Spleen (tissue), 11 donors: ENCODE measurements around the gene ACTMAP. TPM values are rescaled to one million over a fixed set of nuclear protein-coding genes. Genes with fewer than 3 reads are reported as not detected.

Experiments
- DNase-seq: peaks from one replicate; pipeline ENCODE4 v3.0.0-alpha.2; 2020
- H3K27ac ChIP-seq, 8 donors: fragments of 200-600 bp; sonication (generic) in 7 of 8; 1 replicate in 4 of 8; 2 replicates in 4 of 8; pipeline versions ENCODE4 v1.5.0 to v1.8.0; 2016 to 2021; ENCODE audit warnings: inconsistent platforms in 4 of 8, mild to moderate bottlenecking in 4 of 8, moderate library complexity in 1 of 8
- H3K27me3 ChIP-seq, 7 donors: fragments of 200-600 bp; sonication (generic) in 6 of 7; replicated peaks in 1 of 7; 1 replicate in 4 of 7; 2 replicates in 3 of 7; pipeline versions ENCODE4 v1.5.0 to v1.8.0; 2016 to 2021; ENCODE audit warnings: inconsistent platforms in 3 of 7, mild to moderate bottlenecking in 1 of 7
- H3K36me3 ChIP-seq, 6 donors: fragments of 200-600 bp; sonication (generic) in 5 of 6; 1 replicate in 4 of 6; 2 replicates in 2 of 6; pipeline versions ENCODE4 v1.5.0 to v1.8.0; 2016 to 2021; ENCODE audit warnings: inconsistent platforms in 2 of 6
- H3K4me1 ChIP-seq, 6 donors: fragments of 200-600 bp; sonication (generic) in 5 of 6; 1 replicate in 3 of 6; 2 replicates in 3 of 6; pipeline versions ENCODE4 v1.5.0 to v1.8.0; 2016 to 2021; ENCODE audit warnings: inconsistent platforms in 3 of 6
- H3K4me3 ChIP-seq, 8 donors: fragments of 200-600 bp; sonication (generic) in 7 of 8; 1 replicate in 4 of 8; 2 replicates in 4 of 8; pipeline versions ENCODE4 v1.5.0 to v1.8.0; 2016 to 2021; ENCODE audit warnings: inconsistent platforms in 4 of 8, mild to moderate bottlenecking in 4 of 8, moderate library complexity in 2 of 8
- H3K9me3 ChIP-seq, 8 donors: fragments of 200-600 bp; sonication (generic) in 7 of 8; 1 replicate in 4 of 8; 2 replicates in 4 of 8; pipeline versions ENCODE4 v1.5.0 to v1.8.0; 2016 to 2021; ENCODE audit warnings: inconsistent platforms in 4 of 8
- CTCF ChIP-seq, 11 experiments: fragments of 200-600 bp in 7 of 11; fragments of 450-650 bp in 4 of 11; sonication (generic) in 4 of 11; IDR thresholded peaks in 8 of 11; conservative IDR thresholded peaks in 3 of 11; 1 replicate in 7 of 11; 2 replicates in 4 of 11; pipeline versions ENCODE4 v1.4.0 to v1.8.0; 2016 to 2021; ENCODE audit warnings: antibody characterized with exemption in 11 of 11, inconsistent platforms in 4 of 11, mild to moderate bottlenecking in 1 of 11
- POLR2A ChIP-seq, 3 donors: fragments of 450-650 bp; IDR thresholded peaks; one replicate each; pipeline ENCODE4 v1.5.1; 2017; ENCODE audit warnings: antibody characterized with exemption in 3 of 3, mild to moderate bottlenecking in 1 of 3
- POLR2AphosphoS5 ChIP-seq, 3 donors: sonication (generic); formaldehyde crosslinking; IDR thresholded peaks; one replicate each; pipeline ENCODE4 v1.5.1; 2017; ENCODE audit warnings: antibody characterized with exemption in 3 of 3
- WGBS, 5 donors: extraction: QIAGEN DNeasy Blood & Tissue Kit in 3 of 5; methylation state at CpG; one replicate each; pipeline versions ENCODE4 v1.1.5 to v1.1.7; 2013 to 2018; 5-methylcytosine and 5-hydroxymethylcytosine counted together
- intact Hi-C: fragments of 100-400 bp; cut with DNase I; formaldehyde crosslinking; loops from one replicate; pipeline ENCODE4 v1.15.0; 2023; ENCODE audit warnings: low total_unique reads
- polyA plus RNA-seq, 3 donors: library from polyadenylated mRNA; stranded (reverse); fragments of 200-250 nt; gene quantifications; one replicate each; pipeline ENCODE4 v1.2.1, GENCODE V29; 2013
- total RNA-seq, 7 donors: library from RNA; depleted of rRNA in 3 of 7; stranded (reverse); fragments of >200 nt in 3 of 7; fragmentation: NEBNext Ultra II Directional in 4 of 7; extraction: Animal tissue kit (Norgen Biotek cat#: 25700) in 4 of 7; gene quantifications; one replicate each; pipeline versions ENCODE4 v1.1.0 to v1.2.1, GENCODE V29; 2016 to 2021
- donor health status: healthy with polysubstance abuse.
- donor health status: DM: no; HTN: no; CAD: no; lungs with moderate emphysema.
- donor health status: DM: no; HTN: no; CAD: no.
- donor health status: Bipolar disorder and iron deficiency.
- donor health status: healthy.
- donor health status: DM: no; HTN: no; CAD: no.
- donor health status: DM: yes; HTN: yes; CAD: no.

ACTMAP gene
- total and polyA plus RNA-seq, 10 donors, result 5.2 to 16.2 (median 8.3) TPM

GRCh38 chr19:40741527-40742390 is 8.5 kb downstream of the ACTMAP start:
- peaks cover 0 to 69% (median 39%) of the 10 kb centered on the region in 6 donors for H3K36me3 ChIP-seq
- TF ChIP-seq CTCF (IDR thresholded peaks at IDR 0.05 in 8 of 11, conservative IDR thresholded peaks at IDR 0.05 in 3 of 11), result no peak
- no peaks in the 10 kb centered on the region for H3K9me3 ChIP-seq
- DNase-seq, result no peak
- whole genome bisulfite sequencing, 5 donors, result 80 to 89% (median 87%) methylated on average over 9 to 10 of the region's 10 CpGs
- H3K4me3 ChIP-seq, result no peak overlapping the region
- intact Hi-C loops, result no loop called here
- H3K27me3 ChIP-seq, result no peaks in the 10 kb centered on the region
- peaks cover 0 to 23% (median 13%) of the 10 kb centered on the region in 6 donors for H3K4me1 ChIP-seq
- peak overlapping the region in 2 of 8 donors; percentile 2 to 18 for H3K27ac ChIP-seq

- intact Hi-C loops, result no loop called here
- Histone ChIP-seq H3K9me3 (no peaks in the 10 kb centered on the region), H3K36me3 (peaks cover 0 to 79% (median 46%) of the 10 kb centered on the region in 6 donors), H3K4me3 (no peak overlapping the region), H3K27ac (no peak overlapping the region), H3K4me1 (peaks cover 0 to 18% (median 12%) of the 10 kb centered on the region in 6 donors), H3K27me3 (no peaks in the 10 kb centered on the region)
- TF ChIP-seq POLR2A (IDR thresholded peaks at IDR 0.05), result no peak
- TF ChIP-seq POLR2AphosphoS5 (IDR thresholded peaks at IDR 0.05), result peak in 1 of 3 donors; percentile 8
- 84 to 95% (median 91%) methylated on average over 6 of the region's 6 CpGs for WGBS, 5 donors
- DNase-seq, result no peak
These were observed 9.5 kb downstream of the ACTMAP start for GRCh38 chr19:40740747-40741146.

- intact Hi-C loops, result no loop called here
- Histone ChIP-seq H3K27ac (no peak overlapping the region), H3K4me1 (peaks cover 0 to 12% (median 7%) of the 10 kb centered on the region in 6 donors), H3K4me3 (no peak overlapping the region), H3K36me3 (peaks cover 0 to 86% (median 53%) of the 10 kb centered on the region in 6 donors), H3K27me3 (no peaks in the 10 kb centered on the region), H3K9me3 (no peaks in the 10 kb centered on the region)
- TF ChIP-seq POLR2A (IDR thresholded peaks at IDR 0.05) (no peak), POLR2AphosphoS5 (IDR thresholded peaks at IDR 0.05) (peak in 2 of 3 donors; percentile 5 to 39)
- no peak for DNase-seq
- WGBS, 5 donors, result 77 to 92% (median 87%) methylated on average over 12 to 16 of the region's 16 CpGs
These were observed 10.2 kb downstream of the ACTMAP start for GRCh38 chr19:40739871-40740703.

- TF ChIP-seq POLR2AphosphoS5 (IDR thresholded peaks at IDR 0.05), result peak in 2 of 3 donors; percentile 15 to 71
- TF ChIP-seq POLR2A (IDR thresholded peaks at IDR 0.05), result no peak
- 79 to 87% (median 84%) methylated on average over 21 to 22 of the region's 22 CpGs for WGBS, 5 donors
- H3K9me3 ChIP-seq, result no peaks in the 10 kb centered on the region
- no peak for DNase-seq
- peaks cover 0 to 3% (median under 1%) of the 10 kb centered on the region in 6 donors for H3K4me1 ChIP-seq
- H3K27ac ChIP-seq, result no peak overlapping the region
- no peak overlapping the region for H3K4me3 ChIP-seq
- no peaks in the 10 kb centered on the region for H3K27me3 ChIP-seq
- peaks cover 0 to 94% (median 60%) of the 10 kb centered on the region in 6 donors for H3K36me3 ChIP-seq
- intact Hi-C loops, result no loop called here
These were observed 11.0 kb downstream of the ACTMAP start for GRCh38 chr19:40739030-40739839.

- H3K27ac ChIP-seq, result no peak overlapping the region
- intact Hi-C loops, result no loop called here
- no peaks in the 10 kb centered on the region for H3K27me3 ChIP-seq
- H3K36me3 ChIP-seq, result peaks cover 0 to 99% (median 78%) of the 10 kb centered on the region in 6 donors
- H3K4me3 ChIP-seq, result no peak overlapping the region
- no peak for TF ChIP-seq POLR2A (IDR thresholded peaks at IDR 0.05)
- TF ChIP-seq POLR2AphosphoS5 (IDR thresholded peaks at IDR 0.05), result peak in 1 of 3 donors; percentile 41
- no peak for TF ChIP-seq CTCF (IDR thresholded peaks at IDR 0.05 in 8 of 11, conservative IDR thresholded peaks at IDR 0.05 in 3 of 11)
- peaks cover 0 to 4% (median 0%) of the 10 kb centered on the region in 6 donors for H3K4me1 ChIP-seq
- no peaks in the 10 kb centered on the region for H3K9me3 ChIP-seq
- WGBS, 5 donors, result 90 to 94% (median 91%) methylated on average over 7 to 9 of the region's 9 CpGs
- no peak for DNase-seq
These were observed 13.1 kb downstream of the ACTMAP start for GRCh38 chr19:40737102-40737644.
